H7 (cell line): ENCODE results near the gene CEP135. TPM values are rescaled to one million over a fixed set of nuclear protein-coding genes. Genes with fewer than 3 reads are reported as not detected.
A peak's percentile ranks its signal among the peaks of the same experiment; 100 is the strongest.

Experiments used
- DNase-seq: peaks from one replicate; pipeline ENCODE4 v3.0.0; 2012
- H3K27me3 ChIP-seq: 2 replicates; pipeline ENCODE4 v1.6.0; 2011; ENCODE audit warnings: mild to moderate bottlenecking, low read length; ENCODE audit not compliant: control insufficient read depth, insufficient read depth
- H3K36me3 ChIP-seq: replicated peaks from 2 replicates; pipeline ENCODE4 v1.5.1; 2011; ENCODE audit warnings: low read length; ENCODE audit not compliant: control insufficient read depth, insufficient read depth
- H3K4me3 ChIP-seq: 2 replicates; pipeline ENCODE4 v1.5.1; 2011; ENCODE audit warnings: low read depth, mild to moderate bottlenecking, control low read depth, low read length, moderate library complexity; ENCODE audit not compliant: insufficient read depth
- total RNA-seq: library from RNA; depleted of rRNA; stranded (reverse); fragments of >200 nt; shearing (Covaris generic); gene quantifications from 2 replicates; pipeline ENCODE4 v1.2.3, GENCODE V29; 2014

Gene CEP135
- total RNA-seq, 1 experiment from 2014 or later: 6.4 TPM

- Histone ChIP-seq H3K27me3 (no peaks in the 10 kb centered on the region), H3K36me3 (no peaks in the 10 kb centered on the region), H3K4me3 (no peak overlapping the region)
- peak; percentile 6 for DNase-seq
These were observed 58.4 kb downstream of the CEP135 start for GRCh38 chr4:56007154-56007553.

GRCh38 chr4:56008206-56008605, 59.5 kb downstream of the CEP135 start:
- Histone ChIP-seq H3K27me3 (no peaks in the 10 kb centered on the region), H3K4me3 (no peak overlapping the region)

GRCh38 chr4:56026596-56026995, 77.9 kb downstream of the CEP135 start:
- no peak overlapping the region for H3K4me3 ChIP-seq
- H3K27me3 ChIP-seq: no peaks in the 10 kb centered on the region
- DNase-seq: no peak
- H3K36me3 ChIP-seq: 0 out of 2 replicates have a peak, but pooled peaks cover 1% of the 10 kb centered on the region

More at GRCh38 chr4:56008206-56008605, 59.5 kb downstream of the CEP135 start:
- no peak for DNase-seq
- H3K36me3 ChIP-seq: no peaks in the 10 kb centered on the region

- no peak for DNase-seq
- Histone ChIP-seq H3K36me3 (0 out of 2 replicates have a peak, but pooled peaks cover 1% of the 10 kb centered on the region), H3K4me3 (no peak overlapping the region), H3K27me3 (no peaks in the 10 kb centered on the region)
These were observed 79.4 kb downstream of the CEP135 start for GRCh38 chr4:56028165-56028564.

GRCh38 chr4:56038487-56039162, 89.9 kb downstream of the CEP135 start:
- H3K36me3 ChIP-seq: no peaks in the 10 kb centered on the region
- DNase-seq: no peak
- no peak overlapping the region for H3K4me3 ChIP-seq
- no peaks in the 10 kb centered on the region for H3K27me3 ChIP-seq

GRCh38 chr4:56040842-56041241, 92.1 kb downstream of the CEP135 start:
- no peak for DNase-seq
- H3K36me3 ChIP-seq: no peaks in the 10 kb centered on the region
- no peaks in the 10 kb centered on the region for H3K27me3 ChIP-seq
- H3K4me3 ChIP-seq: no peak overlapping the region

- no peak for DNase-seq
- H3K36me3 ChIP-seq: no peaks in the 10 kb centered on the region
- H3K27me3 ChIP-seq: no peaks in the 10 kb centered on the region
- H3K4me3 ChIP-seq: no peak overlapping the region
These were observed 93.5 kb downstream of the CEP135 start for GRCh38 chr4:56042225-56042624.

GRCh38 chr4:56048383-56048701, 99.6 kb downstream of the CEP135 start:
- H3K4me3 ChIP-seq: peak overlapping the region; percentile 90
- no peak for DNase-seq
- H3K36me3 ChIP-seq: no peaks in the 10 kb centered on the region
- H3K27me3 ChIP-seq: no peaks in the 10 kb centered on the region

GRCh38 chr4:56048702-56049431, 100.1 kb downstream of the CEP135 start:
- peak; percentile 83 for DNase-seq
- Histone ChIP-seq H3K27me3 (no peaks in the 10 kb centered on the region), H3K4me3 (peak overlapping the region; percentile 90), H3K36me3 (no peaks in the 10 kb centered on the region)

- Histone ChIP-seq H3K4me3 (no peak overlapping the region), H3K36me3 (no peaks in the 10 kb centered on the region), H3K27me3 (no peaks in the 10 kb centered on the region)
- DNase-seq: no peak
These were observed 101.9 kb downstream of the CEP135 start for GRCh38 chr4:56050625-56051024.

GRCh38 chr4:56051029-56051709, 102.4 kb downstream of the CEP135 start:
- H3K4me3 ChIP-seq: no peak overlapping the region
- no peaks in the 10 kb centered on the region for H3K27me3 ChIP-seq
- DNase-seq: no peak
- H3K36me3 ChIP-seq: no peaks in the 10 kb centered on the region

GRCh38 chr4:56051710-56052075, 102.9 kb downstream of the CEP135 start:
- DNase-seq: no peak
- Histone ChIP-seq H3K4me3 (no peak overlapping the region), H3K36me3 (no peaks in the 10 kb centered on the region), H3K27me3 (no peaks in the 10 kb centered on the region)

- Histone ChIP-seq H3K36me3 (no peaks in the 10 kb centered on the region), H3K27me3 (no peaks in the 10 kb centered on the region), H3K4me3 (no peak overlapping the region)
- DNase-seq: no peak
These were observed 103.7 kb downstream of the CEP135 start for GRCh38 chr4:56052481-56052880.

GRCh38 chr4:56052966-56053365, 104.2 kb downstream of the CEP135 start:
- DNase-seq: no peak
- no peaks in the 10 kb centered on the region for H3K36me3 ChIP-seq
- no peaks in the 10 kb centered on the region for H3K27me3 ChIP-seq
- H3K4me3 ChIP-seq: no peak overlapping the region
